K562 (cell line): Measurements from ENCODE around the gene PTGES3L. TPM values are rescaled to one million over a fixed set of nuclear protein-coding genes. Genes with fewer than 3 reads are reported as not detected.

Experiments used
- ARID4B ChIP-seq: sonication (generic); formaldehyde crosslinking; IDR thresholded peaks from 2 replicates; pipeline ENCODE4 v1.8.0; 2022; ENCODE audit warnings: mild to moderate bottlenecking, missing genetic modification reagents
- BDP1 ChIP-seq: IDR thresholded peaks from 3 replicates; pipeline ENCODE4 v1.6.1; 2011; ENCODE audit not compliant: insufficient read length, insufficient read depth
- BMI1 ChIP-seq: fragments of 150-350 bp; IDR thresholded peaks from 2 replicates; pipeline ENCODE4 v1.6.1; 2014; ENCODE audit warnings: low read length
- CEBPZ ChIP-seq: fragments of 150-350 bp; IDR thresholded peaks from 2 replicates; pipeline ENCODE4 v1.6.1; 2014; ENCODE audit warnings: low read depth, mild to moderate bottlenecking, low read length, borderline replicate concordance
- E2F5 ChIP-seq: sonication (generic); formaldehyde crosslinking; IDR thresholded peaks from 2 replicates; pipeline ENCODE4 v1.8.0; 2022; ENCODE audit warnings: mild to moderate bottlenecking, missing genetic modification reagents
- ERF ChIP-seq: fragments of 450-650 bp; formaldehyde crosslinking; IDR thresholded peaks from 2 replicates; pipeline ENCODE4 v1.4.0; 2020; ENCODE audit warnings: mild to moderate bottlenecking, mixed read lengths
- GABPA ChIP-seq: fragments of 200-800 bp; sonication (Bioruptor generic); conservative IDR thresholded peaks from 2 replicates; pipeline ENCODE4 v1.6.1; 2016; ENCODE audit warnings: low read depth, missing genetic modification characterization, missing compliant biosample characterization
- ID3 ChIP-seq, 2 experiments: fragments of 250-450 bp in 1 of 2; fragments of 450-650 bp in 1 of 2; sonication (Bioruptor Pico) in 1 of 2; IDR thresholded peaks; 2 replicates each; pipeline versions ENCODE4 v1.6.1 to v1.8.0; 2016 to 2021; ENCODE audit warnings: mild to moderate bottlenecking in 2 of 2, moderate library complexity in 2 of 2, missing compliant biosample characterization in 1 of 2, missing genetic modification characterization in 1 of 2
- MIER1 ChIP-seq: fragments of 450-650 bp; IDR thresholded peaks from 2 replicates; pipeline ENCODE4 v1.6.1; 2016; ENCODE audit warnings: antibody characterized with exemption, mild to moderate bottlenecking, low read depth
- NKRF ChIP-seq: fragments of 450-650 bp; IDR thresholded peaks from 2 replicates; pipeline ENCODE4 v1.6.1; 2016; ENCODE audit warnings: borderline replicate concordance
- TCF15 ChIP-seq: fragments of 250-450 bp; sonication (Bioruptor Pico); IDR thresholded peaks from 2 replicates; pipeline ENCODE4 v1.8.0; 2022; ENCODE audit warnings: moderate library complexity, mild to moderate bottlenecking, inconsistent platforms
- ZBTB1 ChIP-seq: sonication (generic); formaldehyde crosslinking; IDR thresholded peaks from 2 replicates; pipeline ENCODE4 v1.8.1; 2023; ENCODE audit warnings: missing genetic modification reagents, low read depth, mild to moderate bottlenecking, borderline replicate concordance
- ZBTB12 ChIP-seq: fragments of 250-450 bp; sonication (Bioruptor Pico); IDR thresholded peaks from 2 replicates; pipeline ENCODE4 v1.4.0; 2020
- ZNF778 ChIP-seq: fragments of 450-650 bp; formaldehyde crosslinking; IDR thresholded peaks from 2 replicates; pipeline ENCODE4 v1.4.0; 2020; ENCODE audit warnings: mild to moderate bottlenecking, moderate library complexity
- polyA plus RNA-seq, 8 experiments: library from polyadenylated mRNA; depleted of rRNA in 4 of 8; stranded (reverse) in 5 of 8; unstranded in 3 of 8; fragments of >200 nt; fragmentation: Nextera tagmentation in 2 of 8; fragmentation: Illumina TruSeq in 1 of 8; extraction: Ambion mirVana in 2 of 8; extraction: Trizol in 1 of 8; gene quantifications; 2 replicates each; pipeline versions ENCODE4 v1.2.1 to v1.2.3, GENCODE V29; 2011 to 2014; ENCODE audit warnings: inconsistent platforms in 1 of 8, missing spikeins in 1 of 8
- total RNA-seq, 7 experiments: library from RNA; depleted of rRNA in 6 of 7; stranded (reverse); fragments of >200 nt in 6 of 7; fragmentation: Illumina TruSeq in 2 of 7; extraction: Trizol in 2 of 7; gene quantifications; 2 replicates each; pipeline versions ENCODE4 v1.2.1 to v1.2.3, GENCODE V29; 2011 to 2021; ENCODE audit warnings: low replicate concordance in 1 of 7

PTGES3L gene
- total and polyA plus RNA-seq, 9 of the 15 experiments (the other 6 are each of a cell fraction or from before 2014, with no cell fraction given) = 6.0 to 16.0 (median 9.6) TPM

GRCh38 chr17:42980274-42980765 is 440 bp upstream of the PTGES3L start, which contains the start of gene RUNDC1 (continued):
- TF ChIP-seq ERF (CRISPR knock-in tag) (no peak), ZBTB12 (CRISPR knock-in tag) (no peak), MIER1 (no peak), ZNF778 (CRISPR knock-in tag) (no peak), BDP1 (no peak), GABPA (tag) (peak; percentile 80), ID3 (CRISPR knock-in tag; IDR thresholded peaks at IDR 0.05) (no peak), ID3 (tag; IDR thresholded peaks at IDR 0.05) (no peak), CEBPZ (no peak), BMI1 (peak; percentile 91), E2F5 (CRISPR knock-in tag) (no peak), TCF15 (no peak), NKRF (peak; percentile 83; the same call in 1 of the 2 replicates), ARID4B (CRISPR knock-in tag) (peak; percentile 71), ZBTB1 (CRISPR knock-in tag) (peak; percentile 93)
